ENCODE measurements around the gene DDX41.

DDX41 gene

DNA sequence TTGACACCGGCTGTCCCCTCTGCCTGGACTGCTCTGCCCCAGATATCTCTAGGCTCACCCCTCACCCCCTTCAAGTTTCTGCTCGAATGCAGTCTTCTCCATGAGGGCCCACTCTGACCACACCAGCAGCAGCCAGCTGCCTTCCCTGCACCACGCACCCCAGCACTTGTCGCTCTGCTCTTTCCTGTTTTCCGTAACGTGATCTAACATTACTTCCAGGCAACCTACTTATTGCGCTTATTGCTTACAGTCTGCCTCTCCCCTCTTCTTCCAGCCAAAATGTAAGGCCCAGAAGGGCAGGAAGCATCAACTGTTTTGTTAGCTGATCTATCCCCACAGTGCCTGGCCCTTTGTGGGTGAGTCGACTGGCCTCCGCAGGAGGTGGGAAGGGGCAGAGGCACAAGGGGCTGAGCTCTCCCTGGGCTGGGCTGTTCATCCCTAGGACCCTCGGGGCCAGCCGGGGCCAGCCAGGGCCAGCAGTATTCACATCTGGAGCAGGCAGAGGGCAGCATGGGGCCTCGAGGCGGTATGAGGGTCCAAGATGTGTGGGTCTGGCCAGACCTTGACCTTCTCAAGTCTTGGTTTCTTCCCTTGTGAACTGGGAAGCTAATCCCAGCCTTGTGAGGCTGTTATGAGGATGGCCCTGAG, 31.7 kb downstream of the DDX41 start:
- Histone ChIP-seq H3K27me3 (ENCODE audit: insufficient read depth, insufficient read length) (no peaks in the 10 kb centered on the region), H3K4me1 (ENCODE audit: insufficient read depth, insufficient read length) (peaks cover 24% of the 10 kb centered on the region), H3K4me3 (ENCODE audit: insufficient read length, low read depth) (no peak overlapping the region), H3K36me3 (ENCODE audit: insufficient read depth, insufficient read length, low read length) (peaks cover 92% of the 10 kb centered on the region), H3K9me3 (ENCODE audit: insufficient read depth, low read length) (no peaks in the 10 kb centered on the region), H3K9ac (ENCODE audit: insufficient read length, low read depth) (peak overlapping the region; percentile 26)
- no peak for DNase-seq (ENCODE audit: low read depth, low spot score)
- TF ChIP-seq YY1 (IDR thresholded peaks at IDR 0.05; ENCODE audit: insufficient read depth, insufficient read length), result no peak
- TF ChIP-seq SUZ12 (IDR thresholded peaks at IDR 0.05; ENCODE audit: extremely low read depth, insufficient read depth, insufficient read length), result no peak
- TF ChIP-seq ZNF274 (IDR thresholded peaks at IDR 0.05; ENCODE audit: low read depth, low read length), result no peak

DNA sequence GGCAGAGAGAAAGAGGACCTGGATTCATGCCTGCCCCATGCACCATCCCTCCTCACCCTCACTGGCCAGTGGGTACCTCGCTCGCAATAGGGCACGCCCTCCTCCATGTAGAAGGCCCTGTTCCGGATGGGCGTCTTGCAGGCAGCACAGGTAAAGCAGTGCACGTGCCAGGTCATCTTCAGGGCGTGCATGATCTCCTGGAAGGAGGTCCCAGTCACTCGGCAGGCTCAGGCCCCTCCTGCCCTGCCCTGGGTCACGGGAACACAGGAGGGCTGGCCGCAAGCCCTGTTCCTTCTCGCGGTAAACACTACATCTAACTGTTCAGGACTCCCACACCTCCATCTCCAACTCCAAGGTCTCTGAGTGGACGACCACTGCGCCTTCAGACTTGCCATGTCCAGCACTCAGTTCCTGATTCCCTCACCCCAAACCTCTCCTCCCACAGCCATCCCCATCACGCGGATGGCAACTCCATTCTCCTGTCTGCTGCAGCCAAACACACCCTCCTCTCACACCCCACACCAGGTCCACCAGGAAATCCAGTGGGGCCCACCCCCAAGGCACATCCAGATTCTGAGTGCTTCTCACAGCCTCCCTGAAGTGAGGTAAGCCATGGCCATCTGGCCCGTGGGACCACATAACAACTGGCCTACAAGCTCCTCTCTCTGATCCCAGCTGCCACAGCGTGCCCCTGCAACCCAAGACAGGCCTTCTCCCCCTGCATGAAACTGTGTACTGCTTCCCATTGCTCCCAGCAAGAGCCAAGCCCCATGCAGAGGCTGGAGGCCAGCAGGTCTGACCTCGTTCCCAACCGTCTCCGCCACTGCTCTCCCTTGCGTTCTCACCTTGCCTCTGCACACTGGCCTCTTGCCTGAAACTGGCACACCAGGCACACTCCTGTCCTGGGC, 32.5 kb downstream of the DDX41 start:
- Histone ChIP-seq H3K9ac (ENCODE audit: insufficient read length, low read depth) (peak overlapping the region; percentile 26), H3K27me3 (ENCODE audit: insufficient read depth, insufficient read length) (no peaks in the 10 kb centered on the region), H3K4me1 (ENCODE audit: insufficient read depth, insufficient read length) (peaks cover 16% of the 10 kb centered on the region), H3K9me3 (ENCODE audit: insufficient read depth, low read length) (no peaks in the 10 kb centered on the region), H3K36me3 (ENCODE audit: insufficient read depth, insufficient read length, low read length) (peaks cover 92% of the 10 kb centered on the region), H3K4me3 (ENCODE audit: insufficient read length, low read depth) (no peak overlapping the region)
- no peak for DNase-seq (ENCODE audit: low read depth, low spot score)
- no peak for TF ChIP-seq SUZ12 (IDR thresholded peaks at IDR 0.05; ENCODE audit: extremely low read depth, insufficient read depth, insufficient read length)
- TF ChIP-seq YY1 (IDR thresholded peaks at IDR 0.05; ENCODE audit: insufficient read depth, insufficient read length), result no peak

DNA sequence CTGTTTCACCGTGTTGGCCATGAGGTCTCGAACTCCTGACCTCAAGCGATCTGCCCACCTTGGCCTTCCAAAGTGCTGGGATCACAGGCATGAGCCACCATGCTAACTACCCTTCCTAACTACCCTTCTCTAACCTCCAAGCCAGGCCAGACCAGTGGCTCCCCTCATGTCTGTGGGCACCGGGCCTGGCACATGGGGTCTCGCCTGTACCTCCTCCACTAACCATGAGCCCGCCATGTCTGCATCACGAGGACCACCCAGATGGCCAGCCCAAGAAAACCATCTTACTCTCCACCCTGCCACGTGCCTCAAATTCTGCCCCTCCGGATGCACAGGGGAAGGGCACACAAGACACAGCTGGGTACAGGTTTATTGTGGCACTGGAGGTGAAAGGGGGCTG, 33.7 kb downstream of the DDX41 start:
- H3K4me1 ChIP-seq (ENCODE audit: insufficient read depth, insufficient read length), result peaks cover 10% of the 10 kb centered on the region

DNA sequence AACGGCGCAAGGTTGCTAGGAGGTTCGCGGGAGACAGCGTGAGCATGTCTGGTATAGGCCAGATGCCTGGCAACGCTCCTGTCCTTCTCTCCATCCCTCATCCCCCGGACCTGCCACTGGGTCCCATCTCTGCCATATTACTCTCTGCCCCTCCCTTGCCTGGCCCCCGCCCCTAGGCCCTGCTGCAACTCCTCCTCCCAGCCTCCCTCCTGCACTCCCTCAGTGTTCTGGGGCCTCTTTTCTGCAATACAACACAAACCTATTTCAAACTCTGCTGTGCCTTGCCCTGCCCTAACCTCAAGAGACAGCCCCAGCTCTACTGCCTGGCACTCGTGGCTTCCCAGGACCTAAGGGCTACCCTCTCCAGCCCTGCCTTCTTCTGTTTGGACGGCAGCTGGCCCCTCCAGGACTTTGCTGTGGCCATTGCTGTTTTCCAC, 34.4 kb downstream of the DDX41 start:
- no peak overlapping the region for H3K9ac ChIP-seq (ENCODE audit: insufficient read length, low read depth)
- H3K9me3 ChIP-seq (ENCODE audit: insufficient read depth, low read length), result no peaks in the 10 kb centered on the region
- H3K36me3 ChIP-seq (ENCODE audit: insufficient read depth, insufficient read length, low read length), result peaks cover 91% of the 10 kb centered on the region
- no peak overlapping the region for H3K4me3 ChIP-seq (ENCODE audit: insufficient read length, low read depth)
- DNase-seq (ENCODE audit: low read depth, low spot score), result no peak
- no peaks in the 10 kb centered on the region for H3K27me3 ChIP-seq (ENCODE audit: insufficient read depth, insufficient read length)
- TF ChIP-seq YY1 (IDR thresholded peaks at IDR 0.05; ENCODE audit: insufficient read depth, insufficient read length) (no peak), ZNF274 (IDR thresholded peaks at IDR 0.05; ENCODE audit: low read depth, low read length) (no peak), SUZ12 (IDR thresholded peaks at IDR 0.05; ENCODE audit: extremely low read depth, insufficient read depth, insufficient read length) (no peak)
- peaks cover 10% of the 10 kb centered on the region for H3K4me1 ChIP-seq (ENCODE audit: insufficient read depth, insufficient read length)

More for the DNA sequence above, 33.7 kb downstream of the DDX41 start:
- no peak for TF ChIP-seq YY1 (IDR thresholded peaks at IDR 0.05; ENCODE audit: insufficient read depth, insufficient read length)
- no peaks in the 10 kb centered on the region for H3K27me3 ChIP-seq (ENCODE audit: insufficient read depth, insufficient read length)
- no peak for DNase-seq (ENCODE audit: low read depth, low spot score)
- H3K4me3 ChIP-seq (ENCODE audit: insufficient read length, low read depth), result no peak overlapping the region
- H3K9me3 ChIP-seq (ENCODE audit: insufficient read depth, low read length), result no peaks in the 10 kb centered on the region
- H3K9ac ChIP-seq (ENCODE audit: insufficient read length, low read depth), result no peak overlapping the region
- peaks cover 91% of the 10 kb centered on the region for H3K36me3 ChIP-seq (ENCODE audit: insufficient read depth, insufficient read length, low read length)

DNA sequence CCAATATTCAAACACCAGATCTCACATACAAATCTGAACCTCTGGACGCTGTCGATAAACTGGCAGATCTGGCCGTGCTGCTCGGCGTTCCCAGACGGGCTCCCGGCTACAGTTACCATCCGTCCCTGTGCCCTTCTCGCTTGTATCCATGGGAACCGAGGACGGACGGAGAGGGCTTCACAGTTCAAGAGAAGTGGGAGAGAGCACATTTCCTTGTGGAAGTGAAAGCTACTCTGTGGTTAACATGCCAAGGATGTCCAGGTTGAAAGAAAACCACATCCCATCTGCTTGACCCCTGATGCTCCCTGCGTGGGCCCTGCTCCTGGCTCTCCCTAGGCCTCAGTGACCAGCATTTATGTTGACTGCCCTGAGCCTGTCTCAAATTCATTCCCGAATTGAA, 37.0 kb downstream of the DDX41 start:
- no peak for DNase-seq (ENCODE audit: low read depth, low spot score)
- H3K27me3 ChIP-seq (ENCODE audit: insufficient read depth, insufficient read length), result no peaks in the 10 kb centered on the region
- H3K36me3 ChIP-seq (ENCODE audit: insufficient read depth, insufficient read length, low read length), result peaks cover 74% of the 10 kb centered on the region
- H3K4me1 ChIP-seq (ENCODE audit: insufficient read depth, insufficient read length), result peaks cover 21% of the 10 kb centered on the region
- H3K4me3 ChIP-seq (ENCODE audit: insufficient read length, low read depth), result no peak overlapping the region
- no peaks in the 10 kb centered on the region for H3K9me3 ChIP-seq (ENCODE audit: insufficient read depth, low read length)
- no peak for TF ChIP-seq ZNF274 (IDR thresholded peaks at IDR 0.05; ENCODE audit: low read depth, low read length)
- peak overlapping the region; percentile 0 for H3K9ac ChIP-seq (ENCODE audit: insufficient read length, low read depth)

DNA sequence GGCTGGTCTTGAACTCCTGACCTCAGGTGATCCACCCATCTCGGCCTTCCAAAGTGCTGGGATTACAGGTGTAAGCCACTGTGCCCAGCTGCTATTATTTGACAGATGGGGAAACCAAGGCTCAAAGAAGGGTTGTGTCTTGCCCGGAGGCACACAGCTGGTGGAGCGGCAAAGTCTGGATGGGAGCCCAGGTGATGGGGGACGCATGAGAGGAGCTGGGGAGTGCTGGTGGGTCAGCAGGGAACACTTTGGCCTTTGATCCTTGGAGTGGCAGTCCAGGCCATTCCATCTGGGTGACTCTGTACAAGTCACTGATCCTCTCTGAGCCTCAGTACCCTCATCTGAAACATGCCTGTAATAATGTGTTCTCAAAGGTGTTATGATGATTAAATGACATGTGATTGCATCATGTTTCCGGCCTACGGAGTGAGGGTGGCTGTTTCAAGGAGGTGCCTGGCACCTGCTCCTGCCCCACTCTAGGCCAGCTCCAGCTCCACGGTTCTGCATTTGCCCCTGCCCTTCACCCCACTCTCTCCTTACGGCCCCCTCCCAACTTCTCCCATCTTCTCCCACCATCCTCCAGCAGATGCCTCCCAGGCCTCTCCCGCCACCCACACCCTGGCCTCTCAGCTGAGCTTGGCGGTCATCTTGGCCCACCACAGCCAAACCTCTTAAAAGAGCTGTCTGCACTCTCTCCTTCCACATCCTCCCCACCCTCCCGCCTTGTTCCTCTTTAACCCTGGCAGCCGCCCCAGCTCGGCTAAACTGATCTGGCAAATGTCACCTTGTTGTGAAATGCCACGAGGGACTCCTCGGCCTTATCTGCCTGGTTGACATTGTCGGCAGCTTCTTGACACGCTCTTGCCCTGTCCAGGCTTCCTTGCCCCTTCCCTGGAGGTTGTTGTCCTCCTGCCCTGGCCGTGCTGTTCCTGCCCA, 37.8 kb downstream of the DDX41 start:
- TF ChIP-seq SUZ12 (IDR thresholded peaks at IDR 0.05; ENCODE audit: extremely low read depth, insufficient read depth, insufficient read length), result no peak
- TF ChIP-seq ZNF274 (IDR thresholded peaks at IDR 0.05; ENCODE audit: low read depth, low read length), result no peak
- no peak for TF ChIP-seq YY1 (IDR thresholded peaks at IDR 0.05; ENCODE audit: insufficient read depth, insufficient read length)
- Histone ChIP-seq H3K4me1 (ENCODE audit: insufficient read depth, insufficient read length) (peaks cover 18% of the 10 kb centered on the region), H3K36me3 (ENCODE audit: insufficient read depth, insufficient read length, low read length) (peaks cover 66% of the 10 kb centered on the region), H3K4me3 (ENCODE audit: insufficient read length, low read depth) (no peak overlapping the region), H3K9ac (ENCODE audit: insufficient read length, low read depth) (no peak overlapping the region), H3K27me3 (ENCODE audit: insufficient read depth, insufficient read length) (no peaks in the 10 kb centered on the region), H3K9me3 (ENCODE audit: insufficient read depth, low read length) (no peaks in the 10 kb centered on the region)
- DNase-seq (ENCODE audit: low read depth, low spot score), result no peak

Measured in NT2/D1 (cell line).